HG03066 (cell line): Measurements from ENCODE around the gene MINDY4.

ENCODE experiments used
- ATAC-seq: cut with Tn5 transposase; IDR thresholded peaks from one replicate; pipeline ENCODE4 v1.9.1; 2021; ENCODE audit warnings: low read depth; ENCODE audit not compliant: unreplicated experiment

MINDY4 gene

DNA sequence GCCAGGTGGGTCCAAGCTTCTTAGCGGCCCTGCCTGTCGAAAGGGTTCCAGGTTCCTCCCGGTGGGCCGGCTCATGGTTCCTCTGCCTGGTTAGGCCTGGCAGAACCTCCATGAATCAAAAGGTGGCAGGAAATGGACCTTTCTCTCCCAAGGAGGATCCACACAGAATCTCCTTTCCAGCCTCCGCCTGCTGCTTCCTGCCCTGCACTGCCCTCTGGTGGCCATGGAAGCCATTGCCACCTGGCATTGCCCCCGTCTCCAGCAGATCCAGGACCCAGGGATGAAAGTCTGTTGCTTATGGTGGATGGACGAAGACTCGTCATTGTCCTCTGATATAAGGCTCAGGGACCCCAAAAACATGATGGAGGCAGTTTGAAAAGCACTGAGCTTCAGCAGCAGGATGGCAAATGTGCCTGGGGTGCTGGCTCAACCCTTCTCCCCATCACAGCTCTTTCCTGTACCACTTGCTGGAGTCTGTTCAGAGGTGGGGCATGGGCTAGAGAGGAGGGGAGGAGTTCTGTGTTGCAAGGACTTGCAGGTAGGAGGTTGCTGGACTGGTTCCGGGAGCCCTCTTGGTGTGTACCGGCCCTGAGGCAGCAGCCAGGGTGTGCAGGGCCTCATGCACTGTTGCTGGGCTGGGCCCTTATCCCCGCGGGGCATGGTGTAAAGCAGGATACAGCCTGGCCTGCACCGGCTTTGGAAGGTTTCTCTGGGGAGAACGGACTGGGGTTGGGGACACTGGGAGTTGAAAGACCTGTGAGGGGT is 30.6 kb upstream of the MINDY4 start:
- ATAC-seq, result peak; percentile 52

DNA sequence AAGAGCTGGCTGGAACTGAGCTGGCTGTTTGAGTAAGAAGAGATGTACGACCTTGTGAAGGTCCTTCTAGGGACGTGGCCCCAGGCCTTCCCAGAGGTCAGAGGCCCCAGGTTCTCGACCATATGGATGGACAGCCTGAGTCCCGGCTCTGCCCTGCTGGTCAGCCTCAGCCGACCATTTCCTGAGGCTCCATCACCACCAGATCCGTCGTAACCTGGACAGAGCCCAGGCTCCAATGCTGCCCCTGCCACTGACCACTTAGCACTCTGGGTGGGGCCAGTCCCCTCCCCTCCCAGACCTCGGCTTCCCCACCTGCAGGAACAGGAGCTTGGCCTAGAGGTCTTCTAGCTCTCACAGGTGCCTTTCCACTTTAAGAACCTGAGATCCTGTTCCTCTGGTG is 29.9 kb upstream of the MINDY4 start:
- no peak for ATAC-seq

DNA sequence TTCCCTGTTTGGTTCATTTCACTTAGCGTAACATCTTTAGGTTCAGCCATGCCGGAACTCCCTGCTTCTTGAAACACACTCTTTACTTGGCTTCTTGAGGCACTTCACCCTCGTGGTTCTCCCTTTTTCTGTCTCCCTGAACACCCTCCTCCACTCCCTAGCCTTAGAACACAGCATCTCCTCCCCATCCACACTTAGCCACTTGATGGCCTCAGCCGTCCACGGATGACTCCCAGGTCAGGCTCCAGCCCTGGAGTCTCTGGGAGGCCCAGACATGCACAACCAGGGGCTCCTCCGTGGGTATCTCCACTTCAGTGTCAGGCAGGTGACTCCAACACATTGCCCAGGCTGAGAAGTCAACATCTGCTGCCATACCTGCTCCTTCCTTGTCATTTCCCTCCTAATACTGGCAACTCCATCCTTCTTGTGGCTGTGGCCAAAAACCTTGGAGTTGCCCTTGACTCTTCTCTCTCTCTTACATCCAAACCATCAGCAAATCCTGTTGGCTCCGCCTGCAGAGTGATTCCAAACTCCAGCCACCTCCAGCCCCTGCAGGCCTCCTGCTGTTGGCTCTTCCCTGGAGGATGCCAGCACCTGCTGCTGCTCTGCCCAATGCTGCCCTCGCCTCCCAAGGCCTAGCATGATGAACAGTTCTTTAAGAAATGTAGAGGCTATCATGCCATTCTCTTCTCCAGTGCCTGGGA is 27.7 kb upstream of the MINDY4 start:
- ATAC-seq, result no peak

DNA sequence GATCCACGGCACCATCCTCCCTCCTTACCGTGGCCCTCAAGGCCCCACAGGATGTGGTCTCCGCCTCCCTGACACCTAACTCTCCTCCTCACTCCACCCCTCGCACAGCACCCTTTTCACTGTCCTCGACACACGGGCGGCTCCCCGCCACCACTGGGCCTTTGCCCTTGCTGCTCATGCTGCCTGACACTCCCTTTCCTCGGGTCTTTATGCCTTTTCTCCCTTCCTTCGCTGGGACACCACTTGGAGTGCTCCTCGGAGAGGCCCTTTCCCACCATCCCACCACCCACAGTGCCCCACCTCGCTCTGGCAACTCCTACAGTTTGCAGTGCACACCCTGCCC is 27.2 kb upstream of the MINDY4 start:
- ATAC-seq, result no peak

DNA sequence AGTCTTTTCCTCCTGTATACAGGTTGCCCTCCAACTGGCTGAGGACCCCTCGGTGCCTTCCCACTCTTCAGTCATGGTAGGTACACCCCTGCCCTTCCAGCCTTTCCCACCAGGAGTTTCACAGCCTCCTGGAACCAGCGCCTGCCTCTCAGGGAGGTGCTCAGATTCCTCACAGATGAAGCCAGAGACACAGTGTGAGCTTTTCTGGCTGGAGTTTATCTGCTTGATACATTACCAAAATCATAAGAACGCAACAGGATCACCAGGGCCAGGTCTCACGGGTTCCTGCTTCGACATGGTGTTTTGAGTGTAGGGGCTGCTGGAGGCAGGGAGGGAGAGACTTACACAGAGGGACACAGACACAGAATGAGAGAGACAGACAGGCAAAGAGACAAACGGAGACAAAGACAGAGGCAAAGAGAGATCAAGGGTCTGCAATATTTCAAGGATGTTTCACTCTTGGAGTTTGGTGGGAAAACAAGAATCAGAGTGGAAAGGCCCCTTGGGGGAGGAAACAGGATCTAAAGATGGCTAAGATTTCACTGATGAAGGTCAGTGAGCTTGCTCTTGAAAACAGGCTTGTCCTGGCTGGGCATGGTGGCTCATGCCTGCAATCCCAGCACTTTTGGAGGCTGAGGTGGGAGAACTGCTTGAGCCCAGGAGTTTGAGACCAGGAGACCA is 25.8 kb upstream of the MINDY4 start:
- no peak for ATAC-seq

DNA sequence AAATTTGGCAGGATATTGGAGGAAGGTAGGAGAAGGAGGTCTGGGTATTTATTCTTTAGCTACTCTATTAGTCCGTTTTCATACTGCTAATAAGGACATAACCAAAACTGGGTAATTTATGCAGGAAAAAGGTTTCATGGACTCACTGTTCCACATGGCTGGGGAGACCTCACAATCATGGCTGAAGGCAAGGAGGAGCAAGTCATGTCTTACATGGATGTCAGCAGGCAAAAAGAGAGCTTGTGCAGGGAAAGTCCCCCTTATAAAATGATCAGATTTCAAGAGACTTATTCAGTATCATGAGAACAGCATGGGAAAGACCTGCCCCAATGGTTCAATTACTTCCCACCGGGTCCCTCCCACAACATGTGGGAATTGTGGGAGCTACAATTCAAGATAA is 21.2 kb upstream of the MINDY4 start:
- ATAC-seq, result no peak

DNA sequence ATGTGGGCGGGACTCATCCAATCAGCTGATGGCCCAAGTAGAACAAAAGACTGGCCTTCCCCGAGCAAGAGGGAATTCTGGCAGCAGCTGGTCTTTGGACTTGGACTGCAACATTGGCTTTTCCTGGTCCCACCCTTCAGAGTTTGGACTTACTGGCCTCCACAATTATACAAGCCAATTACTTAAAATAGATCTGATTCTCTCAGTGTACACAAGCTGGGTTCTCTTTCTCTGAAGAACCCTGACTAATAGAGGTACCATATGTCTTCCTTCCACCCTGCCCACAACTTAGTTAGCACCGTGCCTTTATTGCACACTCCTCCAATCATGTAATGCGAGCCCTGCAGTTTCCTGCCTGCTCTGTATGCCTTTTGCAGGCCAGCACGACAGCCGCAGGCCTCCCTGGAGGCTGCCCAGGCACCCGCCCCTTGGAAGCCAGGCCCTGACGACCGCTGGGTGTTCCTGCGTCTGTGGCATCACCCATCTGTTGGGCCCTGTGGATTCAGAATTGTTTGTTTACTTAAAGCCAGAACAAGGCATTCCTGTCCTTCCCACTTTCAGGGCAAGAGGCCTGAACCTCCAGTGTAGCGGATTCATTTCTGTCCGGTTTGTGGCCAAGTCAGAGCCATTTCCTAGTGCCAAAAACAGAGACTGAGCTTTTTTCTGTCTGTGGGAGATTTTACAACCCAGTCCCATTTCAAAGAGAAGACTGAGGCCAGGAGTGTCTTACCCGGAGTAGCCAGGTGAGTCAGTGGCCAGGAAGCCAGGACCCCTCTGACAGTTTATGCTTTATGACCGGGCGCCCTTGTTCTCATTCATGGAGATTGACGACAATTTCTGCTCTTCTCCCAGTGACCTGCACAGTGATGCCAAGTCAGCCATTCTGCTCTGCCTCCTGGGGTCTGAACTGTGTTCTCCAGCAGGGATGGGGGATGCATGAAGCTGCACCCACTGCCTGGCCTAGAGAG is 20.2 kb upstream of the MINDY4 start:
- ATAC-seq, result no peak

DNA sequence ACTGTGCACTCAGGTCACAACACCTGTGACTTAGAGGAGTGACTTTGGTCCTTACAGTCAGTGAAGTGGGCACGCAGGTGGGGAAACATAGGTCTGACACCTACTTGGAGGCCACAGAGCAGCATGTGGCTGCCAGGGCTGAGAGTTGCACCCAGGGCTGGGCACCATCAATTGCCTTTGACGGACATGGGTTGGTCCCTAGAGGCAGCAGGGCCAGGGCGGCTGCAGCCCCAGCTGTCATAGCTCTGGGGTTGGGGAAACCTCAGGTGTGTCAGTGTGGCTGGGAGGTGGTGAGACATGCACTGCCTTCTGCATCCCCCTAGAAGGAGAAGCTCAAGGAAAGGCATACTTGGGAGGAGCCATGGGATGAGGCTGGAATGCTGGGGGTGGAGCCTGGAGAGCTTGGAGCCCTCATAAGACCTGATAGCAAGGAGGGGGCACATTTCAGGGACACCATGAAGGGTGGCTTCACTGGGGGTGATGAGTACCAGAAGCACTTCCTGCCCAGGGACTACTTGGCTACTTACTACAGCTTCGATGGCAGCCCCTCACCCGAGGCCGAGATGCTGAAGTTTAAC is 19.4 kb upstream of the MINDY4 start, which contains the start of gene INMT:
Gene INMT (plus strand): TSS at position 440 of the 578 bp plus-strand sequence. CDS start 16 bp downstream, at position 456.
- no peak for ATAC-seq

DNA sequence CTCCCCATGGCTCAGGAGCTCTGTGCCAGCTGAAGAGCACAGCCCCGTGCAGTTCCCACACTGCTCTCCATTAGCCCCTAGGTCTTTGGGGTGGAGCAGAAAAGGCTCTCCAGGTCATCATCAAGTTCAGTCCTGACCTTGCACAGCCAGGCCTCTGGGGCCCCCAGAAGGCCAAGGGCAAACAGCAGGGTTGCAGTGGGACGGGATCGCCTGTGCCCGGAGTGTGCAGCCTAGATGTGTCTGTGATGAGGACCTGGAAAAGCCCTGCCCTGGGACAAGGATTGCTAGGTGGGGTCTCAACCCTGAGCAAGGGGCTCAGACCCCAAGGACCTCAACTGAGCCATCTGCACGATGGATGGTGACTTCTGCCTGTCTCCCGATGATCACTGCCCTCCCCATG is 18.7 kb upstream of the MINDY4 start:
- no peak for ATAC-seq

DNA sequence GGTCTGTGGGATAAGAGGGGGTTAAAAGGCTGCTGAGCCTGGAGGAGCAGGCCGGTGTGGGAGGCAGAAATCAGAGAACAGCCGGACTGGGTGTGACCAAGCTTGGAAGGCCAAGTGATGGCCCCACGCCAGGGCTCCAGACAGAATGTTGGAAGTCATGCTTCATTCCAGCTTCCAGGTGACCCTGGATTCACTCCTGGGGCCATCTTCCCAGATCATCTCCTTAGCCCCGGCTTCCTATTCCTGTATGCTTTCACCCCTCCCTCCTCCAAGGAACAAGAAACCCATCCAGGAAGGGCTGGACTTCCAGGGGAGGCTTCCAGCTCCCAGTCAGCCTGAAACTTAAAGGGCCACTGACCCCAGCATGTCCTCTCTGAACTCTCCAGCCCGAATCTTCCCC is 18.2 kb upstream of the MINDY4 start:
- ATAC-seq, result no peak

DNA sequence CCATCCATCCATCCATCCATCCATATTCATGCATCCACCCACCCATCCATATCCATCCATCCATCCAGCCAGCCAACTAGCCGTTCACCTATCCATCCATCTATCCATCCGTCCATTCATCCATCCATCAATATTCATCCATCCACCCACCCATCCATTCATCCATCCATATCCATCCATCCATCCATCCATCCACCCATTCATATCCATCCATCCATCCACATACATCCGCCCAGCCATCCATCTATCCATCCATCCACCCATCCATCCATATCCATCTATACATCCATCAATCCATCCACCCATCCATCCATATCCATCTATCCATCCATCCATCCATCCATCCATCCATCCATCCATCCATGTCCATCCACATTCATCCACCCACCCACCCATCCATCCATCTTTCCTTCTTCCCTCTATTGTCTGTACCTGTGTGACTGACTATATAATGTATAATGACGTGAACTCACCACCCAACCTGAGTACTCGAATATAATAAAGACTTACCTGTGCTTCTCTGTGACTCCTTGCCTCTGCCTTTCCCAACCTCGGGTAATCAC is 16.8 kb upstream of the MINDY4 start:
- ATAC-seq, result no peak

DNA sequence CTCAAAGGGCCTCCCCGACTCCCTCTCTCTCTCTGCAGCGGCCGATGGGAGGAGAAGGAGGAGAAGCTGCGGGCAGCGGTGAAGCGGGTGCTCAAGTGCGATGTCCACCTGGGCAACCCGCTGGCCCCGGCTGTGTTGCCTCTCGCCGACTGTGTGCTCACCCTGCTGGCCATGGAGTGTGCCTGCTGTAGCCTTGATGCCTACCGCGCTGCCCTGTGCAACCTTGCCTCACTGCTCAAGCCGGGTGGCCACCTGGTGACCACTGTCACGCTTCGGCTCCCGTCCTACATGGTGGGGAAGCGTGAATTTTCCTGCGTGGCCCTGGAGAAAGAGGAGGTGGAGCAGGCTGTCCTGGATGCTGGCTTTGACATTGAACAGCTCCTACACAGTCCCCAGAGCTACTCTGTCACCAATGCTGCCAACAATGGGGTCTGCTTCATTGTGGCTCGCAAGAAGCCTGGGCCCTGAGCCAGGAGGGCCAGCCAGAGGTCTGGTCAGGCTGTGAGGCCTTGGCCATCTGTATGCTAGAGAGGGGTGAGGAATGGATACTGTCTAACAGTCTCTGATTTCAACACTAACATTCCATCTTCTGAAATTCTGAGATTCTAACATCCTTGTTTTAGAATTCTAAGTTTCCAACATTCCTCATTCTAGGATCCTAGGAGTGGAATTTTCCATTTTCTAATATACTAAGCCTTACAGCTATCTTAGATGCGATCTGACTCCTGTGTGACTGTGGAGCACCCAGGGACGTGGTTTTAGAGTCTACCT is 15.6 kb upstream of the MINDY4 start:
- no peak for ATAC-seq

DNA sequence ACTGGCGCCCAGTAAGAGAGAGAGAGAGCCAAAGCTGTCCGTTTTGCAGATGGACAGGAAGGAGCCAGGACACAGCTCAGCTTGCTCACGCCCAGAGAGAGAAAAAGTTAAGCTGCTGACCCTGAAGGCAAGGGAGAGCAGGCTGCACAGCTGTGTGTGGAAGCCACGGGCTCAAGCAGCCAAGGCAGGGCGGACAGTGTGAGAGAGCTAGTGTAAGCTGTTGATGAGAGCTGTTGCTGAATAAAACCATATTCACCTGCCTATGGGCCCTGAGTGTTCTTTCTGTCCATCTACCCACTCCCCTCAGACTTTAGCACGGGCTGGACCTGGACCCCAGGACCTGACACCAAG is 13.9 kb upstream of the MINDY4 start:
- ATAC-seq, result no peak

DNA sequence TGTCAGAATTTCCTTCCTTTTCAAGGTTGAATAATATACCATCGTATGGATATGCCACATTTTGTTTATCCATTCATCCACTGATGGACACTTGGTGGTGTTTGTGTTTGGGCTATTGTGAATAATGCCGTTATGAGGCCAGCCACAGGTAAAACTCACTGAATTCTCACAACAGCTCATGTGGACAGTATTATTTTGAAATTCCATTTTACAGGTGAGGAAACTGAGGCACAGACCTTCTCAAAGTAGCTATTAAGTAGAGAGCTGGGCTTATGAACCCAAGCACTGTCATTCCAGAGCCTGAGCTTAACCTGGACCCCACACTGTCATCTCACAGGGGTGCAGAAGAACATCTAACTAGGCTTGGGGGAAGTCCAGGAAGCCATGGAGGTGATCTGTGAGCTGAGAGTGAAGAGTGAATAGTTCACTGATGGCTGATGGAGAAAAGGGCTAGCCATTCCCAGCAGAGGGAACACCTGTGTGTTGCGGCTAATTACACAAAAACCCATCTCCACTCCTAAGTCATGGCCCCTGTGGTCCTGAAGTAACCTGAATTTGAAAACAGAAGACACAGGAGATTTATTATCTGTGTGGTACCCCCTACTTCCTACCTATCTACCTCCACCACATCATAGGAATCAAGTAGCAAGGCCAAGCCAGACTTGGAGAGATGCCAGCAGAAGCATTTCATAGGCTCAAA is 10.6 kb upstream of the MINDY4 start:
- no peak for ATAC-seq

DNA sequence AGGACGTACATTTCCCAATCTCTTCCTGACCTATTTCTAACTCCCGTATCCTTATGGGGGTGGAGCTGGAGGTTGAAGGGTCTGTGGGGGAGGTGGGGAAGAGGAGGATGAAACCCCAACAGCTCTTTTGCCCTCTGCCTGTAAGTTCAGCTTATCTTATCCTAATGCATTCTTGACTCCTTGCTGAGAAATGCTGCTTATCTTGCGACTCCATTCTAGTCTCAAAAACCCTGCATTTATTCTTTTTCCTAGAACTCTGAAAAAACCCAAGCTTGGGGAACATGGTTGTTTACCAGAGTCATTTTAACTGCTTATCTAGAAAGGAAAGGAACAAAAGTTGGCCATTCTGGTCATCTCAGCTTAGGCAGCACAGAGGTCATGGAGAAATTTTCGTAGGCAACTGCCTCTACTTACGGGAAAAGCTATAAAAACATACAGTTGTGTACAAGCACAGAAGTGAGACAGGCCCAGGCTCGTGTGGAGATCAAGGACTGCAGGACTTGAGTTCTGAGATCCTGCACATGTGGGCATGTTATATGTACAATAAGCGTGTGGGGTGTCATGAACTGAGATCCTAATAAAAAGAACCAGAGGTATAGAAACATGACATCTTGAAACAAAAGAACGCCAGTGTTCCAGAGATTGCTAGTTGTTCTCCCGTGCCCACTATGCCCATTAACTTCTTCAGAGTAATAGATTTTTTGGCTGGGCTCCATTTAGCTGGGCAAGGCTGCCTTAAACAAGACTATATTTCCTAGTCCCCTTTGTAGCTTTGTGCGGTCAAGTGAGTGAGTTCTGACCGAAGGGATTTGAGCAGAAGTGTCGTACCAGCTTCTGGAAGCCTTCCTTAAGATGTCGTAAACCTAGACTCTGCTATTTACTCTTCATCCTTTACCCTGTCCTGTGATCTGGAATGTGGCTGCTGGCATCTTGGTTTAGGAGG is 9.7 kb upstream of the MINDY4 start:
- no peak for ATAC-seq

DNA sequence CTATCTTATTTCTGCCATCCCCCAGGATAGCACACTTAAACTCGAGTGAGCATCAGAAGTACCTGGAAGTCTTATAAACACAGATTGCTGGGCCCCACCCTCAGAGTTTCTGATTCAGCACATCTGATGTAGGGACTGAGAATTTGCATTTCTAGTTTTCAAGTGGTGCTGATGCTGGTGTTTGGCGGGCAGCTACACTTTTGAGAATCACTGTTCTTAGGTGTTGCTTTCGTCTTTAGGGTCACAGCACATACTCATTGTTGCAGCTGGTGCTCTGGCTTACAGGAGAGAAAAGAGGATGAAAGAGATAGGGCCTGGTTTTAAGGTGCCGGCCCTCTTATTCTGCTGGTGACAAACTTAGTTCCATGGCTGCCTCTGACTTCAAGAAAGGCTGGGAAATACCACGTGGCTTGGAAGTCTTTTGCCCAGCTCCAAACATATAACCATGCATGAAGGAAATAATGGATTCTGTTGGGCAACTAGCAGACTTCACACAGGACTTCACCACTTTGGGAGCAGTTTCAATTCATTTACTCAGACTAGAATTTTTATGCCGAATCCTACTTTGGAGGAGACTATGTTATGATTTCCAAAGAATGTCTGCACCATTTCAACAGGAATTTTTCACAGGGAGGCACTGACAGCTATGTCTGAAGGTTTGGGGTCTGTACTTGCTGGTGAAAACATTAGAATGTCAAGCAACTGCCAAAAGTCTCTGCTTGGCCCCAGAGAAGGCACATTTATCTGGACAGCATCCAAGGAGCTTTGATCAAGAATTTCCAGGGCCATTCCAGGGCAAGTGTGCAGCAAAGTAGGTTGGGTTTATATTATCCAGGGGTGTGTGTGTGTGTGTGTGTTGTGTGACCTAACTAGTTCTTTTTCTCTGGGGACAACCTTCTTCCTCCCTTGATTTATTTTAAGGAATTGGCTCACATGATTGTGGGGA is 6.9 kb upstream of the MINDY4 start:
- ATAC-seq, result peak; percentile 90
